Kidney (tissue), 22 donors: ENCODE results near the gene MYH15. TPM values are rescaled to one million over a fixed set of nuclear protein-coding genes. Genes with fewer than 3 reads are reported as not detected.

Experiments used
- DNase-seq, 5 donors: peaks; one replicate each; pipeline ENCODE4 v3.0.0-alpha.2; 2013 to 2020
- FAIRE-seq: peaks from 2 replicates; lab custom pipeline; 2012; peaks lifted over from hg19 to GRCh38; lab: Jason Lieb, UNC
- H3K27ac ChIP-seq, 2 donors: one replicate each; pipeline ENCODE4 v1.7.0; 2013; ENCODE audit warnings: low read depth in 2 of 2, low read length in 2 of 2, inconsistent platforms in 1 of 2
- H3K27me3 ChIP-seq: one replicate; pipeline ENCODE4 v1.7.1; 2013; ENCODE audit warnings: low read length, inconsistent platforms; ENCODE audit not compliant: control insufficient read depth, insufficient read depth
- H3K36me3 ChIP-seq, 3 donors: one replicate each; pipeline versions ENCODE4 v1.7.0 to v1.7.1; 2013; ENCODE audit warnings: low read length in 3 of 3, control low read depth in 1 of 3, inconsistent platforms in 1 of 3; ENCODE audit not compliant: insufficient read depth in 3 of 3, control insufficient read depth in 2 of 3
- H3K4me1 ChIP-seq, 3 donors: one replicate each; pipeline versions ENCODE4 v1.7.0 to v1.7.1; 2013; ENCODE audit warnings: low read length in 3 of 3, inconsistent platforms in 1 of 3, low read depth in 1 of 3; ENCODE audit not compliant: control insufficient read depth in 2 of 3, insufficient read depth in 2 of 3
- H3K4me3 ChIP-seq, 3 donors: one replicate each; pipeline versions ENCODE4 v1.7.0 to v1.8.1; 2013; ENCODE audit warnings: low read length in 3 of 3, control low read depth in 1 of 3, inconsistent platforms in 1 of 3
- H3K9ac ChIP-seq, 3 donors: one replicate each; pipeline versions ENCODE4 v1.7.0 to v1.7.1; 2013; ENCODE audit warnings: low read length in 3 of 3, control low read depth in 1 of 3, inconsistent platforms in 1 of 3
- H3K9me3 ChIP-seq, 3 donors: one replicate each; pipeline versions ENCODE4 v1.7.0 to v1.7.1; 2013; ENCODE audit warnings: low read length in 3 of 3, control low read depth in 1 of 3, inconsistent platforms in 1 of 3; ENCODE audit not compliant: control insufficient read depth in 2 of 3, insufficient read depth in 1 of 3
- intact Hi-C: fragments of 100-400 bp; cut with DNase I; formaldehyde crosslinking; loops from one replicate; pipeline ENCODE4 v1.11.1; 2022
- long read RNA-seq, 10 donors: library from polyadenylated mRNA in 1 of 10; unstranded in 1 of 10; transcript quantifications; one replicate each; pipeline ENCODE4 v2.0.0 and lab custom pipeline, GENCODE V29; 2021 to 2026
- polyA plus RNA-seq: library from polyadenylated mRNA; stranded (reverse); fragments of 350-450 nt; fragmentation: Illumina TruSeq; extraction: RNeasy Lipid Tissue Mini Kit (QIAGEN cat#74804); gene quantifications from one replicate; pipeline ENCODE4 v1.2.3, GENCODE V29; 2014; ENCODE audit warnings: low read depth, low replicate concordance; ENCODE audit not compliant: insufficient read depth
- total RNA-seq: library from RNA; stranded (reverse); fragmentation: NEBNext Ultra II Directional; extraction: Animal tissue kit (Norgen Biotek cat#: 25700); gene quantifications from one replicate; pipeline ENCODE4 v1.2.1, GENCODE V29; 2021
- TF ChIP-seq, protein P1 (sequence below): IDR thresholded peaks from 3 replicates; pipeline ENCODE4 v1.5.1; 2012; ENCODE audit warnings: mild to moderate bottlenecking, moderate library complexity, borderline replicate concordance; ENCODE audit not compliant: insufficient read depth; ENCODE audit errors: extremely low read depth
- donor health status: control.
- donor health status: control.
- donor health status: control.
- donor health status: control.
- donor health status: control.
- donor health status: DM: yes; HTN: yes; CAD: no.
- donor health status: Normal renal cell carcinoma (clear cell type).

Gene MYH15
- total RNA-seq (0.44 TPM), polyA plus RNA-seq (not detected)
- long read RNA-seq, donor 1 = 0 reads
- long read RNA-seq, donor 2 = 0 reads
- long read RNA-seq, donor 3 = 0 reads
- long read RNA-seq, donor 4 = 0 reads
- long read RNA-seq, donor 5 = 0 reads
- long read RNA-seq, donor 6 = 0 reads
- long read RNA-seq, donor 7 = 0 reads
- long read RNA-seq, donor 8 = 0 reads
- long read RNA-seq, donor 9 = 0 reads
- long read RNA-seq, donor 10 = 0 reads

- Histone ChIP-seq H3K4me1 (no peaks in the 10 kb centered on the region), H3K9me3 (no peaks in the 10 kb centered on the region), H3K4me3 (no peak within 1 kb of the TSS), H3K27me3 (no peaks in the 10 kb centered on the region), H3K9ac (no peak within 1 kb of the TSS), H3K36me3 (no peaks in the 10 kb centered on the region), H3K27ac (no peak within 1 kb of the TSS)
- intact Hi-C loops = no loop called here
- TF ChIP-seq, protein P1, sequence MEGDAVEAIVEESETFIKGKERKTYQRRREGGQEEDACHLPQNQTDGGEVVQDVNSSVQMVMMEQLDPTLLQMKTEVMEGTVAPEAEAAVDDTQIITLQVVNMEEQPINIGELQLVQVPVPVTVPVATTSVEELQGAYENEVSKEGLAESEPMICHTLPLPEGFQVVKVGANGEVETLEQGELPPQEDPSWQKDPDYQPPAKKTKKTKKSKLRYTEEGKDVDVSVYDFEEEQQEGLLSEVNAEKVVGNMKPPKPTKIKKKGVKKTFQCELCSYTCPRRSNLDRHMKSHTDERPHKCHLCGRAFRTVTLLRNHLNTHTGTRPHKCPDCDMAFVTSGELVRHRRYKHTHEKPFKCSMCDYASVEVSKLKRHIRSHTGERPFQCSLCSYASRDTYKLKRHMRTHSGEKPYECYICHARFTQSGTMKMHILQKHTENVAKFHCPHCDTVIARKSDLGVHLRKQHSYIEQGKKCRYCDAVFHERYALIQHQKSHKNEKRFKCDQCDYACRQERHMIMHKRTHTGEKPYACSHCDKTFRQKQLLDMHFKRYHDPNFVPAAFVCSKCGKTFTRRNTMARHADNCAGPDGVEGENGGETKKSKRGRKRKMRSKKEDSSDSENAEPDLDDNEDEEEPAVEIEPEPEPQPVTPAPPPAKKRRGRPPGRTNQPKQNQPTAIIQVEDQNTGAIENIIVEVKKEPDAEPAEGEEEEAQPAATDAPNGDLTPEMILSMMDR = no peak
- DNase-seq (no peak), FAIRE-seq (no peak)
Observed at GRCh38 chr3:108510496-108510895, at the start of gene MYH15. TSS of gene MYH15 (minus strand) at chr3:108510596. CDS start at chr3:108510530, 66 bp downstream.

GRCh38 chr3:108555966-108556581 is 45.7 kb upstream of the MYH15 start:
- H3K27me3 ChIP-seq = no peaks in the 10 kb centered on the region
- peak overlapping the region; percentile 71 to 83 for H3K27ac ChIP-seq
- intact Hi-C loops = loop anchor here (5.0 kb wide), 1 partner anchor 64 kb away; no protein-coding TSS in a partner anchor
- FAIRE-seq (no peak), DNase-seq (no peak)
- H3K36me3 ChIP-seq = peaks cover 0 to 6% (median 0%) of the 10 kb centered on the region in 3 donors
- H3K4me1 ChIP-seq = peaks cover 0 to 3% (median 0%) of the 10 kb centered on the region in 3 donors
- peak overlapping the region in 1 of 3 donors; percentile 57 for H3K9ac ChIP-seq
- H3K4me3 ChIP-seq = peak overlapping the region in 2 of 3 donors; percentile 36 to 60
- no peaks in the 10 kb centered on the region for H3K9me3 ChIP-seq
- TF ChIP-seq, protein P1 = no peak

- H3K4me1 ChIP-seq = peaks cover 0 to 3% (median 0%) of the 10 kb centered on the region in 3 donors
- DNase-seq (peak in 2 of 5 donors; percentile 24 to 39), FAIRE-seq (no peak)
- no peaks in the 10 kb centered on the region for H3K27me3 ChIP-seq
- peak overlapping the region; percentile 4 to 60 (median 36) for H3K4me3 ChIP-seq
- TF ChIP-seq, protein P1 = no peak
- intact Hi-C loops = loop anchor here (5.0 kb wide), 1 partner anchor 63 kb away; no protein-coding TSS in a partner anchor
- H3K9me3 ChIP-seq = no peaks in the 10 kb centered on the region
- peaks cover 0 to 3% (median 0%) of the 10 kb centered on the region in 3 donors for H3K36me3 ChIP-seq
- peak overlapping the region; percentile 71 to 83 for H3K27ac ChIP-seq
- H3K9ac ChIP-seq = peak overlapping the region in 2 of 3 donors; percentile 14 to 57
Observed at GRCh38 chr3:108554913-108555571, 44.6 kb upstream of the MYH15 start.
